Measurements from ENCODE around the gene INSRR.

Gene INSRR

DNA sequence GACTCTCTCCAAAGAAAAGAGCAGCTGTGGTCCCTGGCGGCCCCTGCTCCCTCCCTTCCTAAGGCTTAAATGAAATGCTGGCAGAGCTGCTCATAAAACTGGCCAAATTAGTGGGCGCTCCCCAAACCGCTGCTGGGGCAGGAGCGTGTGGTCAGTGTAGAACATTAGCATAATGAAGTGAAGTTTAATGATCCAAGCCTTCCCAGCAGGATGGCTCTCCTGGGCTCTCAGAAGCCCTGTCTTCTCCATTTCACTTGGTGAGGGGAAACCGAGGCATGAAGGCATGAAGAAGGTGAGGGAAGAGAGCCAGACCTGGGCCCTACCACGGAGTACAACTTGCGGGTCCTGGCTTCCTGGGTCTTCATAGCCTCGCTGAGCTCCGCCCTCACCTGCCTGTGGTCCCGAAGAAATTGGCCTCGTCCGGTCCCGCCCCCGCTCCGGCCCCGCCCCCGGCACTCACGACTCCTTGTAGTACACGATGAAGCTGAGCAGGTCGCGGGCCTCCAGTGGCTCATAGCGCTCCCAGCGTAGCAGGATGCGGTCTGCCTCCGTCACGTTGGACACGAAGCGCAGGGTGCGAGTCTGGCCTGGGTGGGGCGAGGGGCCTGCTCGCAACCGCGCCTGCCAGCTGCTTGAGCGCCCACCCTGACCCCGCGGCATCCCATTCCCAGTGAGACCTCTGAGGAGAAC, 10.3 kb downstream of the INSRR start:
- DNase-seq = no peak

DNA sequence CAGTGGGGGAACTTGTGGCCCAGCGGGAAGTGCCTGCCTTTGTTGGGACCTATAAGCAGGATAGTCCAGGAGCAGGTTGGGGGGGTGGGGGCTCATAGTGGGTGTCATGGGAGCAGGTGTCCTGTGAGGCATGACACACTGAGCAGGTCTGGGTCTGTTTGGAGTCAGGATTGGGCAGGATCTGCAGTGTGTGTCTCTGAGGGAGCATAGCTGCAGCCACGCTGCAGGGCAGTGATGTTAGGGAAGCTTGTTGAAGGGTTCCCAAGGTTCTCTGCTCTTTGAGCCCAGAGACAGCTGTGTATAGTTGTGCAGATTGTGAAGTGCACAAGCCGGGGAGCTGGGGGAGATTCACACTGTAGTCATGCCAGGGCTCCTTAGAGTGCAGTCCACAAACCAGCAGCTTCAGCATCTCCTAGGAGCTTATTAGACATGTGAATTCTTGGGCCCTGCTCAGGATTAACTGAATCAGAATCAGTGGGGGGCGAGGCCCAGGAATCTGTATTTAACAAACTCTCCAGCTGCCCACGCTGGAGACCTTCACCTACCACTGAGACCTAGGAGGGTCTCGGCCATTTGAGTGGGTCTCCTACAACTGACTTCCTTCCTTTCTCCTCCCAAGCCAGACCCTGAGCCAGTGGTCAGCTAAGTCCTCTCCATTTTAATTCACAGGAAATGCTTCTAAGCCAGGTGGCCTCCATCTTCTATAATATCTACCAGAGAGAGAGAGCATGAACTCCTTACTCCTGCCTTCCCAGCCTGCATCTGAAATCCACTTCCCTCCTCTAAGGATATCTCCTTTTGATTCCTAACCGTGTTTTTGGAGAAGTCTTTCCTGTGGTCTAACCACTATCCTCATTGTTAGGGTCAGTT, 11.1 kb downstream of the INSRR start:
- DNase-seq = no peak

DNA sequence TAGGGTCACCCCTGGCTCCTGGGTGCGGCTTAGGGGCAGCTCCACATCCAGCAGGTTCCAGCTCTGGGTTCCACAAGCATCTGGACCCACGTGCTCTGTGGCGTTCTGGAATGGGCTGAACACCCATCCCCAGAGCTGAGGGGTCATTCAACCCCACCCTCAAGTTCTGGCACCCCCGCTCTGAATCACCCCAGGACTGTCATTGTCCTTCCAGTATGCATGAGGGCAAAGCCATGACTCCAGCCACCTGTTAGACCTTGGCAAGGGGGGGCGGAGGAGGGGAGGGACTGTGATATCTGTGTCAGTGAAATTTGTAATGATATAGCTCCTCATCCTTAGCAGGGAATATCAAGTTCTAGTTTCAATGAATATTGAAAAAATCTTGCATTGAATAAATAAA, 12.3 kb downstream of the INSRR start:
- DNase-seq = no peak

DNA sequence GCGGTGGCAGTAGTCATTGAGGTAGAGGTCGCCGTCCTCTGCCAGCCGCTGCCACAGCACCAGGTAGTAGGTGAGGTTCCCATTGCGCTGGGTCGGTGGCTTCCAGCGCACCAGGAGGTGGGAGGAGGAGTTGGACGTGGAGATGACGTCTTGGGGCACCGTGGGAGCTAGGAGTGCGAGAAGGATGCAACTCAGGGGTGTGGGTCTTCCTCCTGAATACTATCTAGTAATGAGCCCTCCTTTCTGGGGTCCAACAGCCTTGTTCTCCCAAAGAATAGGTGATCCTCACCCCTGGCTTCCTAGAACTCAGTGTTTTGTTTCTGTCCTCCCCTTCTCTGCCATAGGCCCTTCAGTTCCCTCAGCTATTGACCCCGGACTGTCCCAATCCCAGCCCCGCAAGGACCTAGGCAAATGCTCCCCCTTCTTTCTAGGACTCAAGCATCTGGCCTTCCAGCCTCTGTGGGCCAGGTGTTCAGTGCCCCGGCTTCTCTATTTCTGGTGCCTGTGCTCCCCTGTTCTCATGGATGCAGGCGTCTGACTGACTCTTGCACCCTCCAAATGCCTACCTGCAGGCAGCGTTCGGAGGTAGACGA, 12.9 kb downstream of the INSRR start:
- no peak for DNase-seq

DNA sequence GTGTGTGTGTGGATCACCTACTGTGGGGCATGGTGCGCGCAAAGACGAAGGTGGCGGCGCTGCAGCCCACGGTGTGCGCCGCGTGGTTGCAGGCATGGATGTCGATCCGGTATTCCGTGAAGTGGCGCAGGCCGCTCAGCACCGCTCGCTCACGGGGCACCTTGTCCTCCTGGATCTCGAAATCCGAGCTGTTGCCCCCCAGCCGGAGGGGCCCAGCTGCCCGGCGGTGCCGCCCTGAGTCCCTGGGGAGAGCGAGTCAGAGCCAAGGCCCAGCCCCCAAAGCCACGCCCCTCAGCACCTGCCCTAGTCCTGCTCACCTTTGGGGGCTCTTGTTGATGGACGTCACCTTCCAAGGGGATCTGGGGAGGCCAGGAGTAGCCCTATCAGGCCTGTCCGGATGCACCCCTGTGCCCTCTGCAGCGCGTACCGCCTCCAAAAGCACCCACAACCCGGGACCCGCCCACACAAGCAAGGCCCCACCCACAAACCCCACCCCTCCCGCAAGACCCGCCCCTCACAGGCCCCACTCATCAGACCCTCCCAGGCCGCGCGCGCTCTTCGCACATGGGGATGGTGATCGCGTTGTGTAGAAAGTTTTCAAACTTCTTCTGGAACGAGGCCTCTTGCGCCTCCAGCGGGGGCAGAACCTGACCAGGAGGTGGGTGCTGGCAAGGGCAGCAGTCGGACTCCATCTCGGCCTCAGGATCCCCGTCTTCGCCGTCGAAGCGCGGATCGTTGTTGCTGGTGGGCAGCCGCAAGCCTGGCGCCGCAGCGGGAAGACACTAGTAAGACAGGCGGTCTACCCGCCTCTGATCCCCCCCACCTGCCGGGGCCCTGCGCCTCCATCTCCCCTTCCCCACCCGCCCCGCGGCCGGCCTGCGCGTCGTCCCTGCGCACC, 13.6 kb downstream of the INSRR start:
- DNase-seq = no peak

DNA sequence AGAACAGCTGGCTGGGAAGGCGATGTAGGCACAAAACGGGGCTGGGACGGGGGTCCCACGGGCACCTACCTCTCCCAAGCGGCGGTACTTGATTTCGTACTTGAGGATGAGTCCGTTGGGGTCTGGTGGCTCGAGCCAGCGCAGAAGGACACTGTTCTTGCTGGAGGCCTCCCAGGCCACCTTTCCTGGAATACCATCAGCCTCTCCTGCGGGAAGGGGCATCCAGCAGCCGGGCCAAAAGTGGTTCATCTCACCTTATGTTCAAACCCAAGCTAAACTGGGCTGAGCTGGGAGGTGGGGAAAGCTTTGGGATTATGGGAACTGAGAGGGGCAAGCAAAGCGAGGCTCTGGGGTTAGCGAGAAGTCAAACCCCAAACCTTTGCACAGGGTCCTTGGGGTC, 14.3 kb downstream of the INSRR start:
- DNase-seq = no peak

DNA sequence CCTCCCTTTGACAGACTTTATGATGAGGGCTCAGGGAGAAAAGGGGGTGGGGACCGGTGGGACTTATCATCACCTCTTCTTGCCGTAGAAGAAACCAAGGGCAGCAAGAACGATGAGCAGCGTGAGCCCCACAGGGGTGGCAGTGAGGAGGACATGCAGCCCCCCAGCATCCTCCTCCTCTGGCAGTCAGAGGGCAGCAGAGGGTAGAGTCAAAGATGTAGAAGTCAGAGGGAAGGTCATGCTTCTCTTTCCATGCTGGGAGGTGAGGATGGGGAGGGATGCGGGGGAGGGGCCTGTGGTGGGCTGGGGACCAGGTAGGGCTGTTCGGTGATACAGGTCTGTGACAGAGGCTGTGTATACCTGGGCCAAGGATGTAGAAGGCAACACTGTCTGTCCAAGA, 14.8 kb downstream of the INSRR start:
- no peak for DNase-seq

DNA sequence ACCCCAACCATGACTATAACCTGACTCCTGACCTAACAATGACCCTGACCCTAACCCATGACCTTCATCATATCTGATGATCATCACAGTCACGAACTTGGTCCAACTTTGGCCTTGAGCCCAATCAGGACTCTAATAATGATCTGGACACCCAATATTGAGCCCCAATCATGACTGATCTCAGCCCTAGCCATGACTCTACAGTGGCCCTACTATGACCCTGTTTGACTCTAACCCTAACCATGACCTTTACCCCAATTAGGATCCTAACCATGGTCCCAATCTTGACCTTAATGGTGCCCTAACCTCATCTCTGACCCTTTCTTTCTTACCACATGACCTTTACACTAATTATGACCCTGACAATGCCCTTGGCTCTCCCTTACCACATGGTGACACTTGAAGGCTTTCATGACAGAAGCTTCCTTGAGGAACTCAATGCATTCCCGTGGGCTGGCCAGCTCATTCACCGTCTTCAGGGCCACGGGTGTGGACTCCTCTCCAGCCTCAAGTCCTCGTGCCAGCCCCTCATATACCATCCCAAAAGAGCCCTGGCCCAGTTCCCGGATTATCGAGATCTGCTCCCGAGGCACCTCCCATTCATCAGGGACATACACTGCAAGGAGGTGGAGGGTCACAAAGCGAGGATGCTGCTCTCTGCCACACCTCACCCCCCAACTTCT, 16.2 kb downstream of the INSRR start:
- DNase-seq = no peak

DNA sequence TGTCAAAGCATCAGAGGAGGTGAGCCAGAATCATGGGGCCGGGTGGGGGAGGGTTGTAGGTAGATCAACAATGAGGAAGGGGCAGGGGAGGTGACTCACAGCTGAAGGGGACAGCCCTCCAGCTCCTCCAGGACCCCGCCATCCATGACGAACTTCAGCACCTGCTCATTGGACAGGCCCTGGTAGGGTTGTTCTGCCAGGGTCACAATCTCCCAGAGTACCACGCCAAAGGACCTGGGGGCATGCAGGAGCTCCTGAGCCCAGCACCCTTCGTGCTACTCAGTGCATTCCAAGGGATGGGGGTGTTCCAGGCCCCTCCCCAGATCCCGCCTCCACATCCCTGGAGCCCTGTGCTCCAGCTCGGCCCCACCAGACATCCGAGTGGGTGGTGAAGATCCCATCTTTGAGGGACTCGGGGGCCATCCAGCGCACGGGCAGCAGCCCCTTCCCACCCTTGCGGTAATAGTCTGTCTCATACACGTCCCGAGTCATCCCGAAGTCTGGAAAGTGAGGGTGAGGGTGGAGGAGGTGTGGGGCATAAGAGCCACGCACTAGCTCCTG, 17.5 kb downstream of the INSRR start:
- DNase-seq = no peak

DNA sequence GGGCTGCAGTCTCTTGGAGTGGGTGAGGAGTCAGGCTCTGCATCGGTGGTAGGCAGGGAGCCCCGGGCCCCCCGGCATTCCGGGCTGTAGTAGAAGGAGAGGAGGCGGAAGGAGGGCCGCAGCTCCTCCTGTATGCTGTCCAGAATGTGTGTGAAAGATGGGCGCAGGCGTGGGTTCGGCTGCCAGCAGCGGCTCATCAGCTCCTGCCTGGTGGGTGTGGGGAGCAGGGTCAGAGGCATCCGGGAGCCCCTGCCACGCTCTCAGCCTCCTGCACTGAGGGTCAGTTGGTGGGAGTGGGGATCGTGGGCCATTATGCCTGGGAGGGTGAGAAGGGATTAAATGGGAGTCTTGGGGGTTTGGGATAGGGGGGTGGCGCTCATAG, 18.0 kb downstream of the INSRR start:
- DNase-seq = no peak

DNA sequence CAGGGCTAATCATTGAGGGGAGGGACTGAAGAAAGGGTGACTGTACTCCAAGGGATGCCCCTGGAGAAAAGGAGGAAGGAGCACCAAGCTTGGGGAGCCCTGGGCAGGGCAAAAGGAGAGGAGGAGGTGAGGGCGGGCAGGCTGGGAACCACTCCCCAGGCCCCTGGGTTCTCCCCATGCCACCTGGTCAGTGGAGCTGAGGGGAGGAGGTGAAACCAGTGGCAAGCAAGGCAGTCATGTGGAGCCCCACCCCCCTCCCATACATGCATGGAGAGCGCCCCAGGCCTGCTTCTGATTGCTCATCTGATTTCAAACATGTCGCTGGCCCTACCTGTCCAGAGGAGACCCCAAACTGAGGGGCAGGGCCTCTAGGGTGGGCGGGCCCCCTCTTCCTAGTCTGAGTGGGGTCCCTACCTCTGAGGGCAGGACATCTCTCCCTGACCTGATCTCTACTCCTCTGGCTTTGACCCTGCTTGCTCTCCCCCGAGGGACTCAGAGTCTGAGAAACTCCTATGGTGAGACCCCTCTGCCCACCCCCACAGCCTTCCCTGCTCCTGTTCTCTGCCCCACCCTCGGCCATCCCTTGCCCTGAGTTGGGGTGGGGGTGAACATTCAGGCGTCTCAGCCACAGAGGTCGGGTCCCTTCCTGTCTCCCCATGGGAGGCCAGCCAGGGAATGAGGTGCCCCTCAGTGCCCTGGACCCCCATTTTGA, 18.6 kb downstream of the INSRR start:
- no peak for DNase-seq

DNA sequence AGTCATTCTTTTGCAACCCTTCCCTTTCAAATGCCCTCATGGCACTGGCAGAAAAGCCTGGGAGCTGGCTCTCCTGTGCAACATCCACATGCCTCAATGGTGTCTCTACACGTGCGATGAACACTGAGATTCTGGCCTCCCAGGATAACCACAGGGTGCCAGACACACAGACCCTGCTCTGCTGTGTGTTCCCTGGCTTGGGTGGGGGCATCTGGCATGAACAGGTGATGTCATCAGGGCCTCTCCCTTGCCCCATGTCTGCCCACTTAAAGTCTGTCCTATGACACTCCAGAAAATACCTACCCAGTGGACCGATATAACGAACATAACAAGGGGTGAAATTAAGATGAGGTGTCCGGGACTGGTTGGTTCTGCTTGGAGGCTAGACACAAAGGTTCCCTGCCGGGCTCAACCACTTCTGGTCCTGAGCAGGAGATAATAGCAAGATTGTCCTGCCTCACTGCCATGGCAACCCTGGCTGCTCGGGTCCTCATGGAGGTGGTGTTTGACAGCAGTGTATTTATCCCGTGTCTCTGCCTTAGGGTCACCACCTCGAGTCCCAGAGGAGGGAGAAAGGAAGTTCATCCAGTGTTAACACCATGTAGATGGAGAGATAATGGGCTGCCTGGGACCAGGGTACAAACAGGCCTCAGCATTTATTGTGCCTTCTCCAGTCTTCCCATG, 19.3 kb downstream of the INSRR start:
- DNase-seq = no peak

DNA sequence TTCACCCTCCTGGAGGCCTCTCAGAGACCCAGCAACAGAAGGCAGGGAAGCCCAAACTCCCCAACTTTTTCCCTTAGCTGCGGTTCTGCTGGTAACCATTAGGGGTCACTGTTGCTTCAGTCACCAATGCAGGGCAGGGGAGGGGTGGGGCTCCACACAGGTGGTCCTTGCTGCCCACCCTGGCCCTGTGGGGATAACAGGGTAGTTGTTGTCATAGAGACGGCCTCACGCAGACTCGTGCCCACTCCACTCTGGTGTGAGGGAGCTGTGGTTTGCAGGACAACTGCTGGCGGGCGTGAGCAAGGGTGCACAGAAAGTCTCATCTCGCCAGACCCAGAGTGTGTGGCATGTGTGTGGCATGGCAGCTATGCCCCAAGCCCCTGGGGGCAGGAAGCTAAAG, 19.9 kb downstream of the INSRR start:
- DNase-seq = no peak

DNA sequence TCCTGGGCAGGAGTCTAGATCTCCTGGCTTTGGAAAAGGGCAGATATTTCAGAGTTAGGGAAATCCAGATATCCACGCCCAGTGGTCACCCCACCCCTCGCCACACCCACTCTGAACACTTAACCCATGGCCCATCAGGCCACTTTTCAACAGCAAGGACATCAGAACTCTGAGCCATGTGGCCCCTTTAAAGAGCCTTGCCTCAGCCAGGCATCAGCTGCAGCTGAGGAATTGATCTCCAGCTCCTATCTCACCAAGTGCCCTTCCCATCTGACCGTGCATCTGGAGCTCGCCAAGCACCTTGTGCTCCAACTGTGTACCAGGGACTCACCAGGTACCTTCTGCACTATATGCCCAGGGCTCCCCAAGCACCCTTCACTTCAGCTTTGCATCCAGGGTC, 22.0 kb downstream of the INSRR start:
- DNase-seq = no peak

DNA sequence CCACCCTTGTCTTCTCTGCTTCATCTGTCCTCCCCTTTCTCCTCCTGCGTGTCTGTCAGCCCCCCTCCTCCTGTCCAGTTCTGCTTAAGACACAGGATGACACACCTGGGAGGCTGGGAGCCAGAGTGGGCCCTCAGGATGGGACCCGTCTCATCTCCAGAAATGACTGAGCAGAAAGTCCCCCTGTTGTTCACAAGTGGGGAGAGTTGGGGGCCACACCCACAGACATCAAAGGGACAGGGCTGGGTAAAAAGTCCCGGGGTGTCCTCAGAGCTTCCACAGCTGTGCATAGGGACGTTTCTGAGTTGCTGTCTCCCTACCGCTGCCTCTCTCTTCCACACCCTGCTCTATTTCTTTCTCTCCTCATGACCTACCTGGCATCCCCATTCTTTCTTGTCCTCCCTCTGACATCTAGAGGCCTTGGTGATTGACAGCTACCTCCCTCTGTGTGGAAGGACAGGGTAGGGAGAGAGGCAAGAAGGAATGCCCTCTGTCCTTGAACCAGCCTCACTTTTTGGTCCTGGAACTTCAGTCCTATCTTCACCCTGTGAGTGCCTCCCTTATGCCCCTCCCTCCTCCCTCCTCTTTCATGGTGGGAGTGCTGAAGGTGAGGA, 22.8 kb downstream of the INSRR start:
- no peak for DNase-seq

DNA sequence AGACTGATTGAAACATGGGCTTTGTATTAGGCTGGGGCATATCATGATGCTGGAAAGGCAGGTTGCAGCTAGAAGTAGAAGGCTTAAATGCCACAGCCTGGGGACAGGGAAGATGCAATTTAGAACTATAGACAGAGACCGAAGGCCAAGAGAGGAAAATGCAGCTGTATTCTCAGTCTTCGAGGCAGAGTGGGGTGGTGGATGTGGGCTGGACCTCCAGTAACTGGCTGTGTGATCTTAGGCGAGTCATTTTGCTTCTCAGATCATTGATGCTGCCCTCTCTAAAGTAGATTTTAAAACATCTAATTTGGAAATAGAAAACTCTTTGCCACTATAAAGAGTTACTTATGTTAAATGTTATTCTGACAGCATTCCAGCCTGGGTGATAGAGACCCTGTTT, 24.6 kb downstream of the INSRR start:
- DNase-seq = no peak

DNA sequence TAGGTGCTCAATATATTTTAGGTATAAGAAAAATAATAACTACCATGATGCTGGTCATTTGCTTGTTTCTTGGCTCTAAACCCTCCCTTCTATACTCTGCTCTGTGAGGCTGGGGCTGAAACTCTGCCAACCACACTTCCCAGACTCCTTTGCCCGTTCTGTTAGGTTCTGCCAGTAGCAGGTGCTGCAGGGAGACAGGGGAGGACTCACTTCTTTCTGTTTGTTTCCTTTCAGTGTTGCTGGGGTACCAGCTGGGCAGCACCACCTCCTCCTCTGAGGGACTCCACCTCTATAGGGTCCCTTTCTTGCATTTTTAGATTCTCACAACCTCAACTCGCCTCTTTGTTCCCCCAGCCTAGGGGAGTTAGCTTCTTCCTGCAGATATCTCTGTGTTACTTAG, 25.3 kb downstream of the INSRR start:
- DNase-seq = no peak

DNA sequence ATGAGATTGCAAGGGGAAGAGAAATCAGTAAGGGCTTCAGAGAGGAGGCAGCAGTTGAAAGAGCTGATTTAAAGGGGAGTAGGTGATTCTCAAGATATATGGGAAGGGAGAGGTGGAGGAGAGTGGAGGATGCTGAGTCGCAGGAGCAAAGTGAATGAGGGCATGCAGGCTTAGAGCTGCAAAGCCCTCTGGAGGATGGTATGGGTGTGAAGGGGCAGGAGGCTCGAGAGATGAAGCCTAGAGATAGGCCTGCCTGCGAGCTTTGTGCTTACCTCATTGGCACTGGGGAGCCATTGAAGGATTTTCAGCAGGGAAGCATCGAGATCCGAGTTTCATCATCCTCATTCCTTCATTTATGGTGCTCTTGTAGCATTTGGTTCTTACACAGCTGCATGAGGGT, 26.5 kb downstream of the INSRR start:
- DNase-seq = no peak

DNA sequence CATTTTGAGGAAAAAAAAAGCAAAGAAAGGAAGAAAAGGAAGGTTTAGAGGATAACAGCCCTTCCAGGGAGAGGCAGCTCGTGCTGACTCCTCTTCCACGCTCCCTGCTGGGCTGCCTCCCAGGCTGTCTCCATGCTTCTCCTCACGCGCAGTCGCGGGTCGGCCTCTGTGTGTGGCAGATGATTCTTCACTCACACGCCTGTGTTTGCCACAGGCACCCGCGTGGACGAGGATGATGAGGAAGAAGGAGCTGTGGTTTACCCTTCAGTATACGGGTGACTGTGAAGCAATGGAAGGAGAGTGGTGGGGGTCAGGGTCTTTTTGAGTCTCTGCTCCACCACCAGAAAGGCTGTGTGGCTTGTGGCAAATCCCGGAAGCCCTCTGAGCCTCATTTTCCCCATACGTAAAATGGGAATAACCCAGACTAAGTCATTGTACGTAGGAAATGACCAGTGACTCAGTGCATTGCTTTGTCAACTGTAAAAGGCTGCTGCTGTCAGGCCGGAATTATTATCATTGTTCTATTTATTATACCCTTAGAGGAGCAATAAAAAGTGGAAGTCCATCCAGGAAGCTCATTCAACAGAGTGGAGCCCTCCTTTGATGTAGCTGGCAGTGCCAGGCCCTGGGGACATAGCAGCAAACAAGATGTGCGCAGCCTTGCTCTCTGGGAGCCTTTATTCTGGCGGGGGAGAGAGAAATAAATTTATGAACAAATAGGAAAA, 30.4 kb downstream of the INSRR start:
- DNase-seq = no peak

DNA sequence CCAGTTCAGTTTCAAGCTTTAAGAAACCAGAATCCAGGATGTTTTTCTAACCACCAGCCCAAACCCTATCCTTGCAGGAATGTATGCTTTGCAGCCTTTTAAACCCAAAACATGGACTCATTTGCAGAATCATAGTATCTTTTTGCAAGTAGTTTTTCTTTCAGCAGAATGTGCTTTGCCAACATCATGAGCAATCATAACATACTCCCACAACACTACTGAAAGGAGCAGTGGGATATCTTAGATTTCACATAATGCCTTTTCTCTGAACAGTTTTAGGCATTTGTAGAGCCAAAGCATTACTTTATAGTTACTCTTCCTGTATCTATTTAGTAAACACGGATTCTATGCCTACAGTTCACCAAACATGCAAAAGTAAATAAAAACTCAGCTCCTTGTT, 32.3 kb downstream of the INSRR start:
- no peak for DNase-seq

All from cerebellar nuclear complex (tissue), 1 donor.